NCI-H2171 (cell line): ENCODE results near the gene VSTM4.

Experiments
- DNase-seq: peaks from one replicate; lab custom pipeline; 2025; lab: John Stamatoyannopoulos, UW

VSTM4 gene

DNA sequence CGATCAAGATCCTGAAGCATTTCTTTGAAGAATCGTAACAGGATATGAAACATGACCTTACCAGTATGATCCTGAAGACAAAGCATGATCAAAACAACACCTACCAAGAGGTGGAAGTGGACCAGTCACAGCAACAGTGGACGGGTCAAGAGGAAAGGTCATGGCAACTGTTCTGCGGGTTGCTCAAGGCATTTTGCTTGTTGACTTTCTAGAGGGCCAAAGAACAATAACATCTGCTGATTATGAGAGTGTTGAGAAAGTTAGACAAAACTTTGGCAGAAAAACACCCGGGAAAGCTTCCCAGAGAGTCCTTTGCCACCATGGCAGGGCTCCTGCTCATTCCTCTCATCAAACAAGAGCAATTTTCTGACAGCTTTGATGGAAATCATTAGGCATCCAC lies 110.1 kb downstream of the VSTM4 start:
- DNase-seq, result no peak

GRCh38 chr10:49001870-49002672 lies 113.3 kb downstream of the VSTM4 start:
- no peak for DNase-seq

- no peak for DNase-seq
These were observed 113.9 kb downstream of the VSTM4 start for GRCh38 chr10:49001402-49001801.

DNA sequence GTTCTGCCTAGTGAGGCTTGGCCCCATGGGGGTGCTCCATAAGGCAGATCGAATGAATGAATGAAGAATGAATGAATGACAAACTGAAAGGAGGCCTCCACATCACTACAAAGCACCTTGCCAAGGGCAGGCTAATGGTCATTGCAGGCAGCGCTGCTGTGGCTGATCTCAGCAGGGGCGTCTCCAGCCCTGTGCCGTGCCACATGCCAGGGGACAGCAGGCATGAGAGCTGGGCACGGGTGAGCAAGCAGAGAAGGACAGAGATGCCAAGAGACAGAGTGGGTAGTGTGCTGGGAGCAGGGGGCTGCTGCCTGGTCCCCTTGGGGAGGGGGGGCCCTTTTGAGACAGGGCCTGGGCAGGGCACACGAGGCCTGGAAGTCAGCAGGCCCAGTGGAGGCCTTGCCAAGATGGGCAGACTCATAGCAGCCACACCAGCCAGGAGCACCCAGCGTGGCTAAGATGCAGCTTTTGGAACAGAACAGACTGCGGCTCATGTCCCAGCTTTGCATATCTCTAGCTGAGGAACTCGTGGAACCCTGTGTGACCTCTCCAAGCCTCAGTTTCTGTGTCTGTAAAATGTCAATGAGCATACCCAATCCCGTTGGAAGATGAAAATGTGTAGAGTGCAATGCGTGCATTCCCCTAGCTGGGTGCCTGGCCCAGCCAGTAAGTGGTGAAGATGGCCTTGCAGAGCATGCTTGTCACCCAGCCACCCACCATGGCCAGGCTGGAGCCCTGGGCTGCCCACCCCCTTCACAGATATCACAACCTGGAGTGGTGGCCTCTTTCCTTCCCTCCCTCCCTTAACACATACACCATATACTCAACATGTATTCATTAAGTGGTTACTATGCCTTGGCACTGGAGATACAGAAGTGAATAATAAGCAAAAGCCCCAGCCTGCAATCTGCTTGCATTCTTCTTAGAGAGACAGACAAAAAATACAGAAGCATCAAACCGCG lies 114.6 kb downstream of the VSTM4 start:
- DNase-seq, result no peak

DNA sequence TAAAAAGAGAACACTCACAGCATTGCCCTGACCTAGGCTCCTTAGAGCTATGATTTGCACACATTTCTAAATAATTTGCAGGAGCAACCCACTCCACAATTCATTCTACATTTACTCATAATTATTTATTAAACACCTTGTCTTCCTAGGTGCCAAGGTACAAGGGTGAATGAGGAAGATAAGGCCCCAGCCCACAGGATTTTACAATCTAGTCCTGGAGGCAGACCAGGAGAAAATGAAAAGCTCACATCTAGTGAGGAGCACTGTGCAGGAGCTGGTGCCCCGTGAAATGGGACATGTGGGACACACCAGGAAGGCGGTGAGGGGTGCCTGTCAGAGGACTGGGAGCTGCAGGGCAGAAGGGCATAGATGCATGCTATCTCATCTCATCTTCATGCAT lies 116.0 kb downstream of the VSTM4 start:
- no peak for DNase-seq

- DNase-seq, result no peak
These were observed 119.0 kb downstream of the VSTM4 start for GRCh38 chr10:48996329-48996728.

DNA sequence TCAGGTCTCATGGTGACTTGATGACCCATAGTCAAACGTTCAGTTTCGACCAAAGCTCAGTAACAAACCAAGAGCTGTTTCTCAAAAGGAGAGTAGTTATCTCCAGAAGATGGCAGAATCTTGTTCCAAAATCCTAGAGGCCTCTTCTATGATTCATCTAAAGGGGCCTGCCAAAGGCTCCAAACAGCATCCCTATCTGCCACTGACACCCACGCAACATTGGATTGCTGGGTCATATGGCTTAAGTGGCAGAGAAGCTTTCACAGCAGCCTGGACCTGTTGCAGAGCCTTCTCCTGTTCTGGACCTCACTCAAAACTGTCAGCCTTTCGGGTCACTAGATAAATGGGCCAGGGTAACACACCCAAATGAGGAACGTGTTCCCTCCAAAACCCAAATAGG lies 121.7 kb downstream of the VSTM4 start:
- DNase-seq, result no peak

DNA sequence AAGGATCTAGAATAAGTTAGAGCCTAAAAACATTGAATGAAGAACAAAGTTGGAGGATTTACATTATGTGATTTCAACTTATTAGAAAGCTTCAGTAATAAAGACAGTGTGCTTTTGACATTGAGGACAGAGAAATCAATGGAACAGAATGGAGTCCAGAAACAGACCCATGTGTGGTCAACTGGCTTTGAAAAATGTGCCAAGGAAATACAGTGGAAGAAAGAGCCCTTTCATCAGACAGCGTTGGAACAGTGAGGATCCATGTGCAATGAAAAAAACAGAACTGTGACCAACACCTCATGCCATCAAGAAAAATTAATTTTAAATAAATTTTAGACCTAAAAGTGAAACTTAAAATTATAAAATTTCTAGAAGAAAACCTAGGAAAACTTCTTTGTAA lies 125.1 kb downstream of the VSTM4 start:
- no peak for DNase-seq

- DNase-seq, result no peak
These were observed 129.6 kb downstream of the VSTM4 start for GRCh38 chr10:48985621-48986158.

GRCh38 chr10:48983648-48984351 lies 131.5 kb downstream of the VSTM4 start:
- no peak for DNase-seq

DNA sequence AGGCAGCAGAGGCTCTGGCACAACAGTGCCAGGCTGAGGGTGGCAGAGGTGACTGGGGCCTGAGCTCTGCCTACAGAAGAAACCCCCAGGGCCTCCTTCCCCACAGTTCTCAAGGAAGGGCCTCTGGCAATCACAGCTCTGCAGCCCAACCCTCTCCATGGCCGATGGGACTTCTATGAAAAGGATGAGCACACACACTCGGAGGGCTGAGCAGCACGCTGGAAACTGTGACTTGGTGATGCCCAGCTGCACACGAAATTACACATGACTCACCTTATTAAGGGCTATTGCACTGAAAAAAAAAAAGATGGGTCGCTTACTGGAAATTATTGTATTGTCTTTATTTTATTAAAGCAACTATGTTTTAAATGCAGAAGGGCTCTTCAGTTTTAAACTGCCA lies 132.7 kb downstream of the VSTM4 start:
- no peak for DNase-seq

GRCh38 chr10:48981310-48981907 lies 133.9 kb downstream of the VSTM4 start:
- DNase-seq, result no peak

DNA sequence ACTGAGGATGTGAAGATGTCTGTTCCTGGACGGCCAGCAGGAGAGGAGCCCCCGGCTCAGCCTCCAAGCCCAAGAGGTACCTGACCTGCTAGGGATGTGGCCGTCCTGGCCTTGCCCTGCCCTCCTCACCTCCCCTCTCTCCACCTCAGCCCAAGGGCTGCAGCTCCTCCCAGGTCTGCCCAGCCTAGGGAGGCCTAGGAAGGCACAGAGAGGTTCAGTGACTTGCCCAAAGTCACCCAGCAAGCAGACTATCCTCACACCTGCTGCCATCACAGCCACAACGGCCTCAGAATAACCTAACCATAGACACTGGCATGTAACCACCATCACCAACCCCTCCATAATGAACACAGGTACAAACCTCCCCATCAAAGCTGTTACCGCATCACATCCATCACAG lies 137.0 kb downstream of the VSTM4 start:
- DNase-seq, result no peak

GRCh38 chr10:48976196-48976595 lies 139.1 kb downstream of the VSTM4 start:
- no peak for DNase-seq

DNA sequence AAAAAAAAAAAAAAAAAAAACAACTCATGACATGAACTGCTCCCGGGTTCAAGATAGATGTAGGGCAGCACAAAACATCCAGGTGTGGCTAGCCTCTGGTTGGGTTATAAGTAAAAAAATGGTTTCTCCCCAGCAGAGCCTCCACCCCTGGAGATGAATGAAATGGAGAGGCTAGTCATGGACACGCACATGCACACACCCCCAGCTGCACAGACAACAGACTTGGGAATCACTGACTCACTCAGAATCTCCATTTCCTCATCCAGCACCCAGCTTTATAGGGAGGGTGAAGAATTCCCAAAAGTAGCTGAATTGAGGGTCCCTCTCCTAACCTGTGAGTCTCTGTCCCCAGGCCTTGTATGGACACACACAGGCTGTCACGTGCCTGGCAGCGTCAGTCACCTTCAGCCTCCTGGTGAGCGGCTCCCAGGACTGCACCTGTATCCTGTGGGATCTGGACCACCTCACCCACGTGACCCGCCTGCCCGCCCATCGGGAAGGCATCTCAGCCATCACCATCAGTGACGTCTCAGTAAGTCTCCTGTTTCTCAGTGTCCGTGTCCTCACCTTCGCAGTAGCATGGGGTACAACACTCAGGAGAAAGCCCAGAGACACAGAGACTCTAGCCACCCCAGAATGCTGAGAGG lies 140.7 kb downstream of the VSTM4 start:
- DNase-seq, result no peak

GRCh38 chr10:48973065-48973464 lies 142.3 kb downstream of the VSTM4 start:
- DNase-seq, result no peak

DNA sequence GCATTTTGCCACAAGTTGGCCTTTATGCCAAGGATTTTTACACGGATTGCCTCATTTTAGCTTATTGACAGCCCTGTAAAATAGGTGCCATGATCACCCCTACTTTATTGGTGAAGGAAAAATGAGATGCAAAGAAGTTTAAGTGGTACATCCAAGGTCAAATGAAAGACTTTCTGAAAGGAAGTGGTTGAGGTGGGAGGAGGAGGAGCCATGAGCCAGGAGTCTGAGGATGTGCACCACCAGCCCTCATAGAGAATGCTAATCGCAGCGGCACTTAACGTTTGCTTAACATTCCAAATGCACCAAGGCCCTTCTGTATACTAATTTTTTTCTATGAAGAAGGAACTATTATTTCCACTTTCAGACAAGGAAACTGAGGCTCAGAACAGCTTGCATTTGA lies 144.7 kb downstream of the VSTM4 start:
- DNase-seq, result no peak

DNA sequence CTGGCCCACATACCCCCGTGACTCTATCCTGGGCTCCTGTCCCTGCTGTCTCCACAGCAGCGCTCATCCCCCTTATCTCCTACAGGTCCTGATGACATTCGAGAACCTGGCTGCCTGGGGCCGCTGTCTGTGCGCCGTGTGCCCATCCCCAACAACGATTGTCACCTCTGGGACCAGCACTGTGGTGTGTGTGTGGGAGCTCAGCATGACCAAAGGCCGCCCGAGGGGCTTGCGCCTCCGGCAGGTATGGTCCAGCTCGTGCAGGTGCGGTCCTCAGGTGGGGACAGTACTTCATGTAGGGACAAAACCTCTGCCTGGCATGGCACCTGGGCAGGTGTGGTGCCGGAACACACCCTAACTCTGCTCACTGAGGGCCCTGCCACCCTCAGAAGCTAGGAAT lies 145.3 kb downstream of the VSTM4 start:
- DNase-seq, result no peak

- no peak for DNase-seq
These were observed 147.3 kb downstream of the VSTM4 start for GRCh38 chr10:48968036-48968435.

DNA sequence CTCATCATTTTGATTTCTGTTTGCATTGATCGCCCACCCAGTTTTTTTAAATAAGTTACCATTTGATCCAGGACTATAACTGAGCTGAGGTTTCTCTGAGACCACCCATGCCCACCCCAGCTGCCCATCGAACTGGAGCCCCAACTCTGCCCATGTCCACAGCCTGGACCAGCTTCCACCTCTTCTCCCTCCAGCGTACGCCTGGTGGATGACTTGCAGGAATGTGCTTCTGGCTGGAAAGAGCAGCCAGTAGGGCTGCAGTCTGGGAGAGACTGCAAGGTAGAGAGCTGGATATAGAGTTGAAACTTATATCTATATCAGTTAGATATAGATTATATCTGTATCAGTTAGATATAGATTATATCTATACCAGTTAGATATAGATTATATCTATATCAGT lies 149.9 kb downstream of the VSTM4 start:
- DNase-seq, result no peak
